ENCODE results near the gene VPS37B.
"Not testable (repeated sequence)": the region's sequence is repeated elsewhere in the genome, so short reads cannot be mapped to it uniquely, and the experiment has no call there.

VPS37B gene

DNA sequence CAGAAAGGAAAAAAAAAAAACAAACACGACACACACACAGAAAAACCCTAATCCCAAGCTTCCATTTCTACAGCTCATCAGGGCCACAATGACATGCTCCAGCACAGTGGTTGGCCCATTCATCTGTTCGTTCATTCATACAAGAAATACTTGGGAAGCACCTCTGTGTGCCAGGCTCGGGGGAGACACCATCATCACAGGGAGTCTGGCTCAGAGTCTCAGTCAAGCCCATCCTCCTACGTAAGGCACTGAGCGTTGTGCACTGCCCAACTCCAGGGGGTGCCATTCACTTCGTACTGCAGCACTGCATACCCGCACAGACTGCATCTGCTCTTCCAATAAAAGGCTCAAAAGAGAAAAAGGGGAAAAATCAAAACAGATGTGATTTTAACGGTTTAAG lies 15.3 kb downstream of the VPS37B start:
- no peak for DNase-seq

DNA sequence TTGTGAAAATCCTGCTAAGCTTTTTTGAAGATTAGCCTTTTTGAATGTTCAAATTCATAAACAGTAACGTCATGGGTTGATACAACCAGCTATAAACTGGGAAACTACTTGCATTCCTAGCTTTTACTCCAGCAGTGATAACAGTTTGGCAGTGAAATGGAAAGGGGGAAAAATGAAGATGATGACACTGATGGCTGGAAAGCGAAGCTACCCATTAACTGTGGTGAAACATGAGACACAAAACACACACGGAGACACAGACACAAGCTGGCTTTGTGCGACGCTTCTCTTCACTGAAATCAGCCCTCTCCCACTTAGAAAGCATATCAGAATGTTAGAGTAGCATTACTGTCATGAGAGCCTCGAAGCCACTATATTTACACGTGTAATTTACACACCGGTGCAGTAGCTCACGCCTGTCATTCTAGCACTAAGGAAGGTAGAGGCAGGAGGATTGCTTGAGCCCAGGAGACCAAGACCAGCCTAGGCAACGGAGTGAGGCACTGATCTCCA lies 15.7 kb downstream of the VPS37B start:
- no peak for DNase-seq

DNA sequence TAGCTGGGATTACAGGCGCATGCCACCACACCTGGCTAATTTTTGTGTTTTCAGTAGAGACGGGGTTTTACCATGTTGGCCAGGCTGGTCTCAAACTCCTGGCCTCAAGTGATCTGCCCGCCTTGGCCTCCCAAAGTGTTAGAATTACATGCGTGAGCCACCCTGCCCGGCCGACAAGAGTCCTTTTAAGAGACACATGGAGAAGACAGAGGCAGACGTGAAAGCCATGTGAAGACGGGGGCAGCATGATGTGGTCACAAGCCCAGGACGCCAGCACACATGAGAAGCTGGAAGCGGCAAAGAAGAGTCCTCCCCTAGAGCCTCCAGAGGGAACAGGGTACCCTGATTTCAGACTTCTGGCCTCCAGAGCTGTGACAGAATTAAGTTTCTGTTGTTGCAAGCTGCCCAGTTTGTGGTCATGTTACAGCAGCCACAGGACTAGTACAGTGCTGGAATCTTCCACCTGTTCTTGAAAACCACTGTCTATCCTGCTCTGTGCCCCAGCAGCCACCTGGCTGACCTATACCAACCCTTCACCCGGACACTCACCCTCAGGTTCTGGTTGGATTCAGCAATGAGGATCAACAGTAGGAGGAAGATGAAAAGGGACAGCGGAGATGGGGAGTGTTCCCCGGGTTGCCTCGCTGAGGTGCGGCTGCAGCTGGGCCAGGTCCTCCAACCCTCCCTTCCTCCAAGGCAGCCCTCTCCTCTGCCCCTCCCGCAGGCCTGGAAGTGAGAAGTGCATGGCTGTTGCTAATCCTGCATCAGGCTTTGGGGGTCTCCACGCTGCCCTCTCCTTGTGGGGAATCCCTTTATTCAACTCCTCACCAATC lies 16.9 kb downstream of the VPS37B start:
- no peak for DNase-seq

DNA sequence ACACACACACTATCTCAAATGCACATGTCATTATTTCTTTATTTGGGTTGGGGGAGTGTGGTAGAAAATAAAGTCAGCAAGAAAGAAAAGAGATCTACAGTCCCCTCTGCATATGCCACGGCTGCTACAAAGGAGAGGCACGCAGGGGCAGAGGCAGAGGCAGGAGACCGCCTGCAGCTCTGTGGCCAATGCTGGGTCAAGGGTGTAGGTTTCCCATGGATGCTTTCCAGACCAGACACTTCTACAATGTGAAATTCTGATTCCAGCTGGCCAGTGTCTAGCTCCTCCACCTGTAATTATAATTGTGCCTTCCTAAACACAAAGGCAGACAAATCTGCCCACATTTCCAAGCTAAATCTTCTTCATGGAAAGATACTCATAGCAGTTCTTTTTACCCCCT lies 19.2 kb downstream of the VPS37B start:
- DNase-seq: no peak

DNA sequence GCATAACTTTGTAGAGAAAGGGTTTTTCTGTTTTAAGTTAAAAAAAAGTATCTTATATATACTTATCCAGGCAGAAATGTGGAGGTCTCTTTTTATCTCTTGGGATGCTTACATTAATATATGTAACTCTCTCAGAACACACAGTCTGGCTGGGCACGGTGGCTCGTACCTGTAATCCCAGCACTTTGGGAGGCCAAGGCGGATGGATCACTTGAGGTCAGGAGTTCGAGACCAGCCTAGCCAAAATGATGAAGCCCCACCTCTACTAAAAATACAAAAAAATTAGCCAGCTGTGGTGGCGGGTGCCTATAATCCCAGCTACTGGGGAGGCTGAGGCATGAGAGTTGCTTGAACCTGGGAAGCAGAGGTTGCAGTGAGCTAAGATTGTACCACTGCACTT lies 19.6 kb downstream of the VPS37B start:
- not testable (repeated sequence) for DNase-seq

DNA sequence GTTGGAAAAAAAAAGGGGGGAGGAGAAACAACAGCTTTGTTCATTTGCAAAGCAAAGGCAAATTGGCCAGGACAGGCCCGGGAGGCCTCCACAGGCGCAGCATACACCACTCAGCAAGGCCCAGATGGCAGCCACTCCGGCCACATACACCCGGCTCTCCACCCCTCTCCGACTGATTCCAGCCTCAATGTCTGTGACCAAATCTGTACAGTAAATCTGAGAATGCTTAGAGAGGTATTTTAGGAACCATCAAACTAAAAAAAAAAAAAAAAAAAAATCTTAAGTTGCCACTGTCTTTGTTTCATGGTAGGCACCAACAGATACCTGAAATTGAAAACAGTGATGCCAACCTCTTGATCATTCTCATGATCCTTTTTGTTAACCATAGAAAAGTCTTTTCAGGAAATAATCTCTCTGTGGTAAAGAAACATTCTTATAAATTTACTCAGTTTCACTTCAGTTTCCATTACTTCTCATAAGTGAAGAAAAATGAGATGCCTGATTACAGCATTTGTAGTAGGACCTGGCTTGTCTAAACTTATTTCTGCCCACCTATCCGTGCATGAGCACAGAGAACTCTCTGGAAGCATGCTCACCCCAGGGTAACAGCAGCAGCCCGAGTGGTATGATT lies 20.2 kb downstream of the VPS37B start:
- no peak for DNase-seq

DNA sequence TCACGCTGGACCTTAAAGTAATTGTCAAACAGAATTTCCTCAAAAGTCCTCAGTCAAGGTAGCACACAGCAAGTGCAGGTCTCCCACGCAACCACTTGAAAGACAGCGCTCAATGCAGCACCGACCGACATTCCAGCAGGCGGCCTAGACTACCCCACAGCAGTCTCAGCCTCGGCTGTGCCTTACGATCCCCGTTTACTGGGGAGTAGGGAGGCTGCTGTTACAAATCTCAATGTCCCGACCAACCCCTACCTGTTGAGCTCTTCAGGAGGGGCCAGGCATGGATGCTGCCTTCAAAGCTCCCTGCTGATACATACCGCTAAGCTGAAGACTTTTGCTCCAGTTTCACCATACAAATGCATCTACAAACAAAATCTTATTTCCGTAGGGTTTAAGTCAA lies 21.8 kb downstream of the VPS37B start:
- no peak for DNase-seq

DNA sequence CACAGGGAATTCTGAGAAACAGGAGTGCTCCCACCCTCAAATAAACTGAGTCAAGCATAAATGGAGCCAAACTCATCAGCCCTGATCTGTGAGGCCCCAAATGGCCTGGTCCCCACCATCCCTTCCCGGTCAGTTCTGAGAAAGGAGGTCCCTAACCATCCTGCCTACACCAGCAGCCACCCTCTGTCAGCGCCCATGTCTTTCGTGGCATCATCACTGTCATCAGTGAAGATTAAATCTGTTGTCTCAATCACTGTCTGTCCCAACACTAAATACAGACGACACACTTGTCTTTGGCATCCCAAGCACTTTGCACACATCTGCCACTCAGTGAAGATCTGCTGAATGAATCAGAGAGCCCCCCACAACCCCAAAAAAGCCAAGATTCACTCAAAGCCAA lies 22.4 kb downstream of the VPS37B start:
- DNase-seq: no peak

DNA sequence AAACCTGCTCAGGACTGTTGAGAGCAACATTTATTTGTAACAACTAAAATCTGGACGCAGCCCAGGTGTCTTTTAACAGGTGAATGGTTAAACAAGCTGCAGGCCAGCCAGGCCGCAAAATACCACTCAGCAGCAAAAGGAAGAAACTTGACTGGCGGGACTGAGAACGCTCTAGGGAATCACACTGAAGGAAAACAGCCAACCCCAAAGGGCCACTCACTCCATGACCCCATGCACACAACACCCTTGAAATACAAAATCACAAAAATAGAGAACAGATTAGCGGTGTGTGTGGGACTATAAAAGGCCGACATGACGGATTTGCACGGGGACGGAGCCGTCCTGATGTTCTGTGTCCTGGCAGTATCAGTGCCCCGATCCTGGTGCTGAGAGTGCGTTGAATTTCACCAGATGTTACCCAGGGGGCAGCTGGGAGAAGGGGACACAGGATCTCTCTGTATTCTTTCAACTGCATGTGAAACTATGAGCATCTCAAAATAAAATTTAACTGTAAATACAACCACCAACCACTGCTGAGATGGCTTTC lies 23.0 kb downstream of the VPS37B start:
- DNase-seq: no peak

DNA sequence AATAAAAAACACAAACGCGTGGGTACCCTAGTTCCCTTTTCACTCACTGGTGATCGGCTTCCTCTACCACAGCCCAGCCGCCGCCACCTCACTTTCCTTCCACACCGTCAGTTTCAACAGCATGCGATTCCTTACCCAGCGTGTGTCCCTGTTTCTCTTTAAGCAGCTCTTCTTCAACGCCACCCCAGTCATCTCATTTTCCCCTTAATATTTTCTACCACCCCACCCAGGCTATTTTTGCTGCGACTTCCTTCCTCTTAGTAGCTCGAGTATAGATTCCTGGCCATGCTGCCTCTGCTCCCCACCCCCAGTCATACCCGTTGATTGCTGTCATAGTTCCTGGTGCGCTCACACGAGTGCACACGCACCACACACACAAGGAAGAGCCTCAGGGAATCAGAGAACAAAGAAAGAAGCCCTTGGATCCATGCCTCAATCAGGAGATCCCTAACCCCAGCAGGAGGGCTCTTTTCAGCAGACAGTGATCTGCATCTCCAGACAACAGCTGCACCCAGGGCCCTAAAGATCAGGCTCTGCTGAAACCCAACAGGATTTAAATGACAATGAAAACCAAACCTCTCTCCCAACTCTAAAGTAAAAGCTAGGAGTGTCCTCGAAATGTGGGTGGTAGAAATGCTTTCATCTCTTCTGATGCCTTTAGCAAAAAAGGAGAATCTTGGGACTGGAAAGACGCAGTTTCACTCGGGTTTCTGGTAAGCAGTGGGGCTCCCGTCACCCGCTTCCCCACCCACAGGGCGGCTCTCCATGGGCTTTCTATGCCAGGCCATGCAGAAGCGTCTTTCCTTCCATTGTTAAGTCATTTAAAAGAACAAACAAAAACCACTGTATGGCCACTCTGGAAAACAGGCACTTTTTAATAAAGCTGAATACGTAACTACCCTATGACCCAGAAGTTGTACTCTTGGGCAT lies 23.8 kb downstream of the VPS37B start:
- peak; percentile 83 for DNase-seq

DNA sequence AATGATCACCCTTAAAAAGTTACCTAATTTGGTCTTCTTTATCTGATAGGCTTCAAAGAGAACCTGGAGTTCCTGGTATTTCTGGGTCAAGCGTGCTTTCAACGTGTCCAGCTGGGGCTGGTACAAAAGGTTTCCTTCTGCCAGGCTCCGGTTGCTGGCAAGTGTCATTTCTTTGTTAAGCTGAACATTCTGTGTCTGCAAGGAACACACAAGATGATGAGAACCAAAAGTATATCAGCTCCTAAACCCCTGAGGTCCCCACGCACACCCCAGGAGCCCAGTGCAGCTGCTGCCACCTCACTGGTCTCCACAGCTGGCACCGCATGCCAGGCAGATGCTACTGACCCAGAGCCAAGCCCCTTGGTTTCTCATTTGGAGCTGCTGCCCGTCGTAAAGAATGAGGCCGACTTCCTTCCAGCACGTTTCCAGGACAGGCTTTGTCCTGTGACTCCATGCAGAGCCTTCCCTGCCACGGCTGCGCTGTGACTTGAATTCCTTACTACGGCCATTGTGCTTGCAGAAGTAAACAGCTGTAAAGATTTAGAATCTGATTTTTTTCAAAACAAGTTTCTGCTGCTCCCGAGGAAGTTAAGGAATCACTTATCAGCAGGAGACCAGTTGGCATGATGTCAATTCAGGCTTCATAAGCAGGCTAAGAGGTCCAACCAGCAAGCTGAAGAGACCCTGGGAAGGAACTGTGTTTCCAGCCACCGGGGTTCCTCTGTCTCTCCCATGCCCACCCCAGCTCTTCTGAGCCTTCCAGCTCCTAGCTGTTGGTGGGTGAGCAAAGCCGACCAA lies 24.9 kb downstream of the VPS37B start:
- DNase-seq: no peak

DNA sequence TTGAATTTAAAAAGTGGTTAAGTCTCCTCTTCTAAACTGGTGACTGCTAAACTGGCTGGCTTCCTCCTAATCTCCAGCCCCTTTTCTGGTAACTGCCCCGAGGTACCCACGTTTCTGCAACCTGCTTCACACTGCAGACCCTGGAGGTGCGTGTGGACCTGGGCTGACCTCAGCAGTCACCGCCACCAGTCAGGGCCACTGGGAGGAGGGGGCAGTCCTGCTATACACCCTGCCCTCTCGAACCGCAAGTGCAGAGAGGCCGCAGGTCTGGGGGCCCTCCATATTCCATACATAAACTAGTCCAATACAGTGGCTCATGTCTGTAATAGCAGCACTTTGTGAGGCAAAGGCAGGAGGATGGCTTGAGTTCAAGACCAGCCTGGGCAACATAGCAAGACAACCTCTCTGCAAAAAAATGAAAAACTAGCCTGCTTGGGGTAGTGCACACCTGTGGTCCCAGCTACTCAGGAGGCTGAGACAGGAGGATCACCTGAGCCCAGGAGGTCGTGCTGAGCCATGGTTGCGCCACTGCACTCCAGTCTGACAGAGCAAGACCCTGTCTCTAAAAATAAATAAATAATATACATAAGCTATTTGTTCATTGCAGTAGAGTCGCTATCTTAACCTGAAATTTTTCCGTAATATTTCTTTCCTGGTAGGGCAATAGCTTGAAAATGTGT lies 25.6 kb downstream of the VPS37B start:
- DNase-seq: no peak

DNA sequence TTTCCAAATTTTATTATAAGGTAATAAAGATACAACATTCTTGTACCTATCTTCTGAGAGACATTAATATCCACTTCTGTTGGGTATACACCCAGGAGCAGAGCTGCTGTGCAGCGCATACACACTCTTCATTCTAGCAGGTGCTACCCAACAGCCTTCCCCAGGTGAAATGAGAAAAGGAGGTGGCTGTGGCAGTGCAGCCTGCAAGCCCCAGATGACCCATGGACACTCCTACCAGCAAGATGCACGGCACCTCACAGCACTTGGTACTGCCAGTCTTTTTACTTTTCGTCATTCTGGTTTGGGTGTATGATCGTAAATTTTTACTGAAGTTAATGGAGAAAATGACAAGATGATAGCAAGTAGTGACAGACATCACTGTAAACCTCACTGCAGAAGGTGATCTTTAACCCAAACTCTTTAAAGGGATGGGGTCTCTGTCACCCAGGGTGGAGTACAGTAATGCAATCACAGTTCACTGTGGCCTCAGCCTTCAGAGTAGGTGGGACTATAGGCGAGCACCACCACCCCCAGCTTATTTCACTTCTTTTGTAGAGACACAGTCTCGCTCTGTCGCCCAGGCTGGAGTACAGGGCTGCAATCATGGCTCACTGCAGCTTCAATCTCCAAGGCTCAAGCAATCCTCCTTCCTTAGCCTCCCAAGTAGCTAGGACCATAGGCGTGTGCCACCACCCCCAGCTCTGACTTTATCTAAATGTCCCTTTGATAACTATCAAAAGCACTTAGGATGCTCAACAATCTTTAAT lies 26.5 kb downstream of the VPS37B start:
- DNase-seq: no peak

DNA sequence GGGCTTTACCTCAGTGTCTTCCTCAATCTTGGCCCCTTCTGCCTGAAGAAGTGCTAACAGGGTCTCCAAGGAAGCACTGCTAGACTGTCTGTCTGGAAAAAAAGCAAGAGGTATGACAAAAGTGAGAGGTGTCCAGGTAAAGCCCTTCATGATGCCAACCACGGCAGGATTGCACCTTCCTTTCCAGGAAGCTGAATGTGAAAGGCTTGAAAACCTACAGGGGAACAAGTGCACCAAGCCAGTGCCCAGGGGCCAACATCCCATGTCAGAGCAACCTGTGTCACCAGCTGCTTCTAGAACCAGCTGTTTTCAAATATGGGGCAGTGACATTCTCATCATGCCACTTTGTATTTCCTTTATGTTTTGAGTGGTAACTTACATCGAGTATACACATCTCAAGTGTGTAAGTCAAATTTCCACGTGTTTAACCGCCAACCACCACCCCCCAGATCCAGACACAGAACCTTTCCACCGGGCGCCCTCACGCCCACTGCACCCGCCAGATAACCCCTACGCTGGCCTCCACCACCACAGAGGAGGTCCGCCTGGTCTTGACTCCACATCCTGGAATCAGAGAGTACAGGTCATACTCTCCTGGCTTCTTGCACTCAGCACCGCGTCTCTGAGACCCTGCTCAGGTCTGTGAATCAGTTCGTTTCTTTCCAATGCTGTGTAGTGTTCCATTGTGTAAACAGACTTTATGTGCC lies 27.3 kb downstream of the VPS37B start:
- no peak for DNase-seq

DNA sequence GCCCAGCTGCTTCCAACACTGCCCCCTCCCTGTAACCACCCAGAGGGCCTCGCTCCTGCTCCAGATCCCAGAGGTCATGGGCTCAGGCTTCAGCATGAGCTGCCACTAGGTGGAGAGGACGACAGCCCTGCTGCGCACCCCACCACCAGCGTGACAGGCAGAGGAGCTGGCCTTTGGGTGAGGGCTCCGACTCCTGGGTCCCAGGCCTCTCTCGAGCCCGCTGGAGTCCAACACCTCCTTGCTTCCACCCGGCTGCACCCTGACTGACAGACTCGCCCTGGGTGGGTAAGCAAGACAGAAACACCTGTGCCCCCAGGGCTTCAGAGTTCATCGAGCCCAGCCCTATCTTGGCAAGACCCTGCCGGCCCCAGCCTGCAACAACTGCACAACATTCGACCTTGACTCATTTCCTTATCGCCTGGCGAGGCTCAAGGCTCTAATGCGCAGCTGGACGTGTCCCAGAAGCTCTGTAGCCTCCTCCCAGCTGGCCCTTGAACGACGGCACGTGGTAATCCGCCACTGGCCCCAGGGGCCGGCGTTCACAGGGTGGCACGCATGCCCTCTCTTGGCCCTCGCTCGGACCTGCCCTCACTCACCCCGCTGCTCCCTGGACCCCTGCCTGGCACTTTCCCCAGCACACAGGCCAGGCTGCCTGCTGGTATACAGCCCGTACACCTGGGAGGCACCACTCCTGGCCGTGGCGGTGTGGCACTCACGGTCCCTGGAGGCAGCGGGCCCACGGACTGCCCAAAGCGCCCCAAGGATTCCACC lies 28.0 kb downstream of the VPS37B start:
- DNase-seq: no peak

DNA sequence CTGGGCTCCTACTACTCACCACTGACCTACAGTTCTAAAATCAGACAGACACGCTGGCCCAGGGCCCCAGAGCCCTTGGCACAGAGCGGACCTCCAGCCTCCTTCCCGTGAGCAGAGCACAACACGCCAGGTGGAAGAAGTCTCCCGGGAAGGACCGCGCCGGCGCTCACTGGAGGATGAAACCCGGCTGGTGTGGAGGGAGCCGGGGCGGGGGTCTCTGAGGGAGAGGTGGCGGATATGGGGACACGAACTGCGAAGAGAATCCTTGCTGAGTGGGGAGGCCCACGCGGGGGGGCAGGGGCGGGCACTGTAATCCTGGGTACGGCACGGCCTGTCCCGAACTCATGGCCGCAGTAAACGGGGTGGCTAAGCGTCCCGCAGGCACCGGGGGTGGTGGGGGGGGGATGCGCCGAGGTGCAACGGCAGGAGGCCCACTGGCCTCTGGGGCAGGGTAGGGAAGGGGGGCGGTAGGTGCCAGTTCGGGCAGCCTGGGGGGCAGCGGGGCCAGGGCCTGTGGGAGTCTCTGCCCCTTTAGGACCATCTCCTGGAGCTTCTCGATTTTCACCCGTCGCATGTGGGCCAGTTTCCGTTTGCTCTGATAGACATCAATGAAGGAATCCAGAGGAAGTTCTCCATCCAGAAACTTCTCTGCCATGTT lies 28.8 kb downstream of the VPS37B start:
- DNase-seq: no peak

DNA sequence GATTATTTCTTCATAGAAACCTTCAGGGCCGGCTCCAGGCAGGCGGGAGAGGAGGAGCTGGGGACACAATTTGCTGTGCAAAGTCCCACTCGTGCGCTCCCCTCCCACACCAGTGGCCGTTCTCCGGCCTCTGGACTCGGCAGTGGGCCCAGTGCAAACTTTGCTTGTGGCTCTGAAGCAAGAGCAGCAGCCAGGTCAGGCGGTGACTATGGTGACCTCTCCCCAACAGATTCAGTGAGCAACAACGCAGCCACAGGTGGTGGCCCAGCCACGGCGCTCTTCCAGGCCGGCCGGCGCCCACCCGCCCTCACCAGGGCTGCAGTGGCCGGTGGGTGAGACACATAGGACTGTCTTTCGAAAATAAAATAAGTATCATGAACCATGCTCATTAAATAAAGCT lies 29.5 kb downstream of the VPS37B start:
- DNase-seq: no peak

All from T1000 (cell line).